Trophoblast cell (in vitro differentiated cells and primary cell): ENCODE results near the gene PBRM1.

Experiments used
- DNase-seq, 2 donors: peaks; one replicate each; pipeline ENCODE4 v3.0.0-alpha.2; 2016
- H2AFZ ChIP-seq: 2 replicates; pipeline ENCODE4 v1.6.1; 2013; ENCODE audit warnings: low read length, moderate library complexity, mild to moderate bottlenecking; ENCODE audit not compliant: insufficient read depth, poor library complexity
- H2AK5ac ChIP-seq: 2 replicates; pipeline ENCODE4 v1.6.1; 2013; ENCODE audit warnings: mild to moderate bottlenecking, low read length
- H2BK120ac ChIP-seq: 2 replicates; pipeline ENCODE4 v1.6.1; 2013; ENCODE audit warnings: low read length, mild to moderate bottlenecking, moderate library complexity; ENCODE audit not compliant: insufficient read depth, poor library complexity
- H2BK12ac ChIP-seq: 2 replicates; pipeline ENCODE4 v1.6.1; 2013; ENCODE audit warnings: mild to moderate bottlenecking, low read length, moderate library complexity
- H2BK5ac ChIP-seq: 2 replicates; pipeline ENCODE4 v1.6.1; 2013; ENCODE audit warnings: low read length, low read depth, moderate library complexity, mild to moderate bottlenecking; ENCODE audit not compliant: poor library complexity
- H3K14ac ChIP-seq: 2 replicates; pipeline ENCODE4 v1.6.1; 2013; ENCODE audit warnings: mild to moderate bottlenecking, low read length
- H3K18ac ChIP-seq: 2 replicates; pipeline ENCODE4 v1.6.1; 2013; ENCODE audit warnings: mild to moderate bottlenecking, low read length
- H3K23ac ChIP-seq: 2 replicates; pipeline ENCODE4 v1.6.1; 2013; ENCODE audit warnings: low read length
- H3K27ac ChIP-seq: 2 replicates; pipeline ENCODE4 v1.5.1; 2013; ENCODE audit warnings: low read depth, mild to moderate bottlenecking, inconsistent platforms, low read length, moderate library complexity
- H3K27me3 ChIP-seq: 2 replicates; pipeline ENCODE4 v1.6.1; 2013; ENCODE audit warnings: inconsistent platforms, mild to moderate bottlenecking, low read length, moderate library complexity; ENCODE audit not compliant: insufficient read depth
- H3K36me3 ChIP-seq, 2 experiments: 1 replicate in 1 of 2; 2 replicates in 1 of 2; pipeline ENCODE4 v1.6.1; 2013; ENCODE audit warnings: low read length in 2 of 2, mild to moderate bottlenecking in 2 of 2, moderate library complexity in 1 of 2; ENCODE audit not compliant: insufficient read depth in 2 of 2, control insufficient read depth in 1 of 2
- H3K4ac ChIP-seq: 2 replicates; pipeline ENCODE4 v1.6.1; 2013; ENCODE audit warnings: low read depth, mild to moderate bottlenecking, low read length, moderate library complexity
- H3K4me1 ChIP-seq, 2 experiments: 1 replicate in 1 of 2; 2 replicates in 1 of 2; pipeline ENCODE4 v1.6.1; 2013; ENCODE audit warnings: low read length in 2 of 2, mild to moderate bottlenecking in 2 of 2, moderate library complexity in 1 of 2; ENCODE audit not compliant: insufficient read depth in 2 of 2, control insufficient read depth in 1 of 2
- H3K4me2 ChIP-seq: 2 replicates; pipeline ENCODE4 v1.6.1; 2013; ENCODE audit warnings: inconsistent platforms, mild to moderate bottlenecking, low read length, moderate library complexity
- H3K4me3 ChIP-seq: 2 replicates; pipeline ENCODE4 v1.5.1; 2013; ENCODE audit warnings: mild to moderate bottlenecking, low read depth, low read length, inconsistent platforms
- H3K79me1 ChIP-seq: one replicate; pipeline ENCODE4 v1.6.1; 2013; ENCODE audit warnings: low read length
- H3K79me2 ChIP-seq: 2 replicates; pipeline ENCODE4 v1.6.1; 2013; ENCODE audit warnings: low read length, mild to moderate bottlenecking; ENCODE audit not compliant: control insufficient read depth, insufficient read depth, poor library complexity
- H3K9ac ChIP-seq: 2 replicates; pipeline ENCODE4 v1.6.1; 2013; ENCODE audit warnings: mild to moderate bottlenecking, low read length
- H3K9me3 ChIP-seq: 2 replicates; pipeline ENCODE4 v1.6.1; 2013; ENCODE audit warnings: low read depth, mild to moderate bottlenecking, control low read depth, inconsistent platforms, low read length; ENCODE audit not compliant: insufficient read depth
- H4K12ac ChIP-seq: 2 replicates; pipeline ENCODE4 v1.6.1; 2013; ENCODE audit warnings: low read depth, mild to moderate bottlenecking, low read length, moderate library complexity
- H4K8ac ChIP-seq: 2 replicates; pipeline ENCODE4 v1.6.1; 2013; ENCODE audit warnings: low read depth, mild to moderate bottlenecking, low read length, moderate library complexity
- H4K91ac ChIP-seq: one replicate; pipeline ENCODE4 v1.6.1; 2013; ENCODE audit warnings: low read depth, mild to moderate bottlenecking, low read length, moderate library complexity
- WGBS: extraction: QIAGEN DNeasy Blood & Tissue Kit; methylation state at CpG from one replicate; pipeline ENCODE4 v1.1.7; 2013; ENCODE audit warnings: missing lambda C conversion rate; ENCODE audit not compliant: insufficient read length, insufficient coverage; ENCODE audit errors: extremely low coverage; 5-methylcytosine and 5-hydroxymethylcytosine counted together

The PBRM1 gene

DNA sequence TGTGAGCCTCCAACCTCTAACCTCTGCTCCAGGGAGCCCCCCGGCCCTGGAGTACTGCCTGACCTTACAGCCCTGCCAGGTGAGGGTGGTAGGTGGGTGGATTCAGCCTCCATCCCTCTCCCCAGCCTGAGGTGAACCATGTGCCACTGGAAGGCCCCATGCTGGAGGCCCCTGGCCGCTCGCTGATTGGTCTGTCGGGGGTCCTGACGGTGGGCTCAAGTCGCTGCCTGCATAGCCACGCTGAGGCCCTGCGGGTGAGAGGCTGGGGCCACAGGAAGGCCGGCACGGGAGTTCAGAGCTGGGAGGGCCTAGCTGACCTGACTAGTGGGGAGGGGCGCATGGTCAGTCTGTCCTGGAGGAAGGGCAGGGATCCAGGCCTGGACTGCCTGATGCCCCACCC is 171.1 kb downstream of the PBRM1 start:
- no peak for DNase-seq
- H2BK5ac ChIP-seq: no peak overlapping the region
- no peaks in the 10 kb centered on the region for H3K27me3 ChIP-seq
- H3K4me1 ChIP-seq: peaks cover 0 to 6% of the 10 kb centered on the region in 2 experiments
- no peak overlapping the region for H2AK5ac ChIP-seq
- H3K9ac ChIP-seq: no peak overlapping the region
- no peak overlapping the region for H4K8ac ChIP-seq
- H3K14ac ChIP-seq: no peak overlapping the region
- no peak overlapping the region for H2BK12ac ChIP-seq
- no peak overlapping the region for H3K4me2 ChIP-seq
- H3K9me3 ChIP-seq: peaks cover 4% of the 10 kb centered on the region
- H3K23ac ChIP-seq: no peak overlapping the region
- no peaks in the 10 kb centered on the region for H3K79me2 ChIP-seq
- no peak overlapping the region for H3K18ac ChIP-seq
- no peaks in the 10 kb centered on the region for H3K36me3 ChIP-seq
- H3K79me1 ChIP-seq: no peaks in the 10 kb centered on the region
- no peak overlapping the region for H2BK120ac ChIP-seq
- no peak overlapping the region for H2AFZ ChIP-seq
- no peak overlapping the region for H4K12ac ChIP-seq
- WGBS: no CpG with 5 or more reads among the region's 11 CpGs
- H3K4me3 ChIP-seq: no peak overlapping the region
- H4K91ac ChIP-seq: no peak overlapping the region
- H3K4ac ChIP-seq: no peak overlapping the region
- no peak overlapping the region for H3K27ac ChIP-seq

DNA sequence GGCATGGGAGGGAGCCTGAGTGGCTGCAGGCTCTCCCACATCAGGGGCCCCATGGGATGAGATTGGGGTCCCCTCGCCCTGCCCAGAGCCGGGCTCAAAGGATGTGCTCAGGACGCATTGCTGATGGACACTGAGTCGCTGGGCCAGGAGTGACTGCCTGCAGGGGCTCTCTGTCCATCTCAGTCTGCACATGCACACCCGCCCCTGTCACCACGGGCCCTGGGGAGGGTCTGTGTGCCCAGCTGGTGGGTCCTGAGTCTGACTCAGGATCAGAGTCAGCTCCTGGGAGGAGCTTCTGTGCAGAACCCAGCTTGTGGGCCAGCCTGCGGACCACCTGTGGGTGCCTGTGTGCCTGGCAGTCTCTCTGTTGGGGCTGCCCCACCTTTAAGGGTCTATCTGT is 172.4 kb downstream of the PBRM1 start:
- no CpG with 5 or more reads among the region's 7 CpGs for WGBS

DNA sequence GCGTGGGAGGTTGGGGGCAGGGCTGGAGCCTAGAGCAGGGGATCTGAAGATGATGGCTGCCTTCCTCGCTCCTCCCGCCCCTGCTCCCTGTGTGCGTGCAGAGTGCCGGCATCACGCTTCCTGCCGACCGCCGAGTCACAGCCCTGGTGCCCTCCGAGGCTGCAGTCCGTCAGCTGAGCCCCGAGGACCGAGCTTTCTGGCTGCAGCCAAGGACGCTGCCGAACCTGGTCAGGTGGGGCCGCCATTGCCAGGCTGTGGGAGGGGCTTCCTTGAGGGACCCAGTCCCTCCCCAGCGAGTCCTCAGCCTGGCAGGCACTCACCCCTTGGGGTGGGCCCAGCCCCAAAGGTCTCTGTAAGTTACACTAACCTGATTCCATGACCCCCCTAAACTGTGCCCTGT is 173.0 kb downstream of the PBRM1 start:
- no CpG with 5 or more reads among the region's 17 CpGs for WGBS
- H3K4ac ChIP-seq: no peak overlapping the region
- H2BK5ac ChIP-seq: no peak overlapping the region
- H2BK12ac ChIP-seq: no peak overlapping the region
- H3K4me2 ChIP-seq: no peak overlapping the region
- H3K4me1 ChIP-seq: no peaks in the 10 kb centered on the region
- H3K4me3 ChIP-seq: no peak overlapping the region
- H3K27me3 ChIP-seq: no peaks in the 10 kb centered on the region
- H3K27ac ChIP-seq: no peak overlapping the region
- no peaks in the 10 kb centered on the region for H3K79me2 ChIP-seq
- no peaks in the 10 kb centered on the region for H3K79me1 ChIP-seq
- H3K18ac ChIP-seq: no peak overlapping the region
- DNase-seq: no peak
- H3K9me3 ChIP-seq: peaks cover under 1% of the 10 kb centered on the region
- H4K12ac ChIP-seq: no peak overlapping the region
- H2AFZ ChIP-seq: no peak overlapping the region
- H3K36me3 ChIP-seq: no peaks in the 10 kb centered on the region
- no peak overlapping the region for H2BK120ac ChIP-seq
- no peak overlapping the region for H3K23ac ChIP-seq
- H4K8ac ChIP-seq: no peak overlapping the region
- no peak overlapping the region for H3K9ac ChIP-seq
- no peak overlapping the region for H2AK5ac ChIP-seq
- no peak overlapping the region for H4K91ac ChIP-seq
- H3K14ac ChIP-seq: no peak overlapping the region

More for the DNA sequence above, 172.4 kb downstream of the PBRM1 start:
- Histone ChIP-seq H3K23ac (no peak overlapping the region), H3K79me1 (no peaks in the 10 kb centered on the region), H3K9me3 (peaks cover 3% of the 10 kb centered on the region), H3K27ac (no peak overlapping the region), H2BK12ac (no peak overlapping the region), H3K27me3 (no peaks in the 10 kb centered on the region), H4K8ac (no peak overlapping the region), H2BK120ac (no peak overlapping the region), H3K4me2 (no peak overlapping the region), H3K4me1 (no peaks in the 10 kb centered on the region), H3K4me3 (no peak overlapping the region), H4K91ac (no peak overlapping the region), H3K18ac (no peak overlapping the region), H3K14ac (no peak overlapping the region), H3K9ac (no peak overlapping the region), H2AK5ac (no peak overlapping the region), H2AFZ (no peak overlapping the region), H3K79me2 (no peaks in the 10 kb centered on the region), H3K36me3 (no peaks in the 10 kb centered on the region), H2BK5ac (no peak overlapping the region), H3K4ac (no peak overlapping the region), H4K12ac (no peak overlapping the region)
- no peak for DNase-seq

DNA sequence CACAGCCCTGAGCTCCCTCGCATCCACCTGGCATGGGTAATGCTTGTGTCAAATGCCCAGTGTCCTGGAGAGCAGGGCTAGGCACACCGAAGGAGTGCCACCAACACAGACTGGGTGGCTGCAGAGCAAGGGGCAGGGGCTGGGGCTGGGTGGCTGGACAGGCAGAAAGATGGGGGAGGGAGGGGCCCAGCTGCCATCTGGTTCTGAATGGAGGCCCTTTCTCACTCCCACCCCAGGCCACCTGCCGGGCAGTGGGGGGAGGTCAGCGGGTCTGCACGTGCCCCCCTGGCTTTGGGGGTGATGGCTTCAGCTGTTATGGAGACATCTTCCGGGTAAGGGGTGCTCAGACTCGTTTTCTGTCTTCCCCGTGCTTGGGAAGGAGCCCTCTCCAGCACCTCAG is 173.6 kb downstream of the PBRM1 start:
- no peaks in the 10 kb centered on the region for H3K4me1 ChIP-seq
- H2BK5ac ChIP-seq: no peak overlapping the region
- no peaks in the 10 kb centered on the region for H3K36me3 ChIP-seq
- no peak overlapping the region for H3K4ac ChIP-seq
- no peak overlapping the region for H2AFZ ChIP-seq
- DNase-seq: no peak
- H2BK12ac ChIP-seq: no peak overlapping the region
- H3K14ac ChIP-seq: no peak overlapping the region
- H4K91ac ChIP-seq: no peak overlapping the region
- no peak overlapping the region for H4K12ac ChIP-seq
- no peak overlapping the region for H3K9ac ChIP-seq
- H3K18ac ChIP-seq: no peak overlapping the region
- H3K79me2 ChIP-seq: no peaks in the 10 kb centered on the region
- no peaks in the 10 kb centered on the region for H3K79me1 ChIP-seq
- no peak overlapping the region for H2BK120ac ChIP-seq
- H3K4me3 ChIP-seq: no peak overlapping the region
- H3K4me2 ChIP-seq: no peak overlapping the region
- H3K9me3 ChIP-seq: no peaks in the 10 kb centered on the region
- H4K8ac ChIP-seq: no peak overlapping the region
- no peak overlapping the region for H3K27ac ChIP-seq
- WGBS: no CpG with 5 or more reads among the region's 8 CpGs
- H3K27me3 ChIP-seq: no peaks in the 10 kb centered on the region
- H2AK5ac ChIP-seq: no peak overlapping the region
- H3K23ac ChIP-seq: no peak overlapping the region
